Sigmoid colon (tissue), 4 donors: Measurements from ENCODE around the gene CRKL.

Source experiments
- EP300 ChIP-seq, 4 donors: sonication (generic); formaldehyde crosslinking; IDR thresholded peaks; one replicate each; pipeline ENCODE4 v1.6.1; 2017; ENCODE audit warnings: antibody characterized with exemption in 4 of 4
- POLR2A ChIP-seq, 2 donors: fragments of 450-650 bp; IDR thresholded peaks; one replicate each; pipeline ENCODE4 v1.6.1; 2016; ENCODE audit warnings: antibody characterized with exemption in 2 of 2, mild to moderate bottlenecking in 2 of 2, moderate library complexity in 2 of 2
- POLR2AphosphoS5 ChIP-seq, 4 donors: sonication (generic); formaldehyde crosslinking; IDR thresholded peaks; one replicate each; pipeline ENCODE4 v1.6.1; 2017; ENCODE audit warnings: antibody characterized with exemption in 4 of 4
- TF ChIP-seq, protein P1 (sequence below), 4 experiments: fragments of 450-650 bp in 3 of 4; fragments of 200-600 bp in 1 of 4; IDR thresholded peaks; one replicate each; pipeline ENCODE4 v1.5.1; 2016 to 2019; ENCODE audit warnings: antibody characterized with exemption in 4 of 4, mild to moderate bottlenecking in 3 of 4, moderate library complexity in 2 of 4

DNA sequence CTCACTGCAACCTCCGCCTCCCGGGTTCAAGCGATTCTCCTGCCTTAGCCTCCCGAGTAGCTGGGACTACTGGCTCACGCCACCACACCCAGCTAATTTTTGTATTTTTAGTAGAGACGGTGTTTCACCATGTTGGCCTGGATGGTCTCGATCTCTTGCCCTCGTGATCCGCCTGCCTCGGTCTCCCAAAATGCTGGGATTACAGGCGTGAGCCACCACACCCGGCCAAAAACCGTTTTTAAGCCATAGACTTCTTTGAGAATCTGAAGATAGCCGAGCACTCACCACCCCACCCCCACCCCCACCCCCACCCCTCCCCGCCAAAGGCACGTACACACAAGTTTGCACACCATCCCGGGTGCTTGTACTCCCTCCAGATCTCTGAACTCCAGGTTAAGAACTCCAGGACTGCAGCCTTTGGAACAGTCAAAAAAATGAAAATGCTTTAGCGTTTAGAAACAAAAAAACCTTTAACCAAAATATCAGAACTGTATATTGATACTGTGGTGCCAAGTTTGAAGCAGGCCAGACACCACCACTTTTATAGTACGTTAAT is 1.5 kb downstream of the CRKL start:
- TF ChIP-seq, protein P1, sequence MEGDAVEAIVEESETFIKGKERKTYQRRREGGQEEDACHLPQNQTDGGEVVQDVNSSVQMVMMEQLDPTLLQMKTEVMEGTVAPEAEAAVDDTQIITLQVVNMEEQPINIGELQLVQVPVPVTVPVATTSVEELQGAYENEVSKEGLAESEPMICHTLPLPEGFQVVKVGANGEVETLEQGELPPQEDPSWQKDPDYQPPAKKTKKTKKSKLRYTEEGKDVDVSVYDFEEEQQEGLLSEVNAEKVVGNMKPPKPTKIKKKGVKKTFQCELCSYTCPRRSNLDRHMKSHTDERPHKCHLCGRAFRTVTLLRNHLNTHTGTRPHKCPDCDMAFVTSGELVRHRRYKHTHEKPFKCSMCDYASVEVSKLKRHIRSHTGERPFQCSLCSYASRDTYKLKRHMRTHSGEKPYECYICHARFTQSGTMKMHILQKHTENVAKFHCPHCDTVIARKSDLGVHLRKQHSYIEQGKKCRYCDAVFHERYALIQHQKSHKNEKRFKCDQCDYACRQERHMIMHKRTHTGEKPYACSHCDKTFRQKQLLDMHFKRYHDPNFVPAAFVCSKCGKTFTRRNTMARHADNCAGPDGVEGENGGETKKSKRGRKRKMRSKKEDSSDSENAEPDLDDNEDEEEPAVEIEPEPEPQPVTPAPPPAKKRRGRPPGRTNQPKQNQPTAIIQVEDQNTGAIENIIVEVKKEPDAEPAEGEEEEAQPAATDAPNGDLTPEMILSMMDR (IDR thresholded peaks at IDR 0.05), result no peak
- no peak for TF ChIP-seq EP300 (IDR thresholded peaks at IDR 0.05)
- TF ChIP-seq POLR2A (IDR thresholded peaks at IDR 0.05), result no peak
- TF ChIP-seq POLR2AphosphoS5 (IDR thresholded peaks at IDR 0.05), result no peak
